Activated CD4-positive, CD25-positive, alpha-beta regulatory T cell treated with anti-CD3 and anti-CD28 coated beads, Interleukin-2, amount 50 U/mL, for 24 hours (primary cell): ENCODE data around the gene OR52A1.
"Not testable (repeated sequence)": the region's sequence is repeated elsewhere in the genome, so short reads cannot be mapped to it uniquely, and the experiment has no call there.

Experiments used
- ATAC-seq, 2 donors: fragments of 150-1000 bp; cut with Tn5 transposase; one replicate each; pipeline ENCODE4 v1.10.0; 2021; ENCODE audit warnings: mild to moderate bottlenecking in 1 of 2, moderate library complexity in 1 of 2

OR52A1 gene

GRCh38 chr11:5154657-5155056 is at the start of gene OR52A1:
TSS of gene OR52A1 (minus strand) at chr11:5154757. CDS start at chr11:5152369, 2,388 bp downstream.
- ATAC-seq: no peak

GRCh38 chr11:5203366-5203765 is 48.8 kb upstream of the OR52A1 start:
- no peak for ATAC-seq

- ATAC-seq: no peak
Observed at GRCh38 chr11:5200582-5200981, 46.0 kb upstream of the OR52A1 start, which contains the start of gene OR51V1. TSS of gene OR51V1 (minus strand) at chr11:5200682. CDS start at chr11:5200682, 0 bp downstream.

DNA sequence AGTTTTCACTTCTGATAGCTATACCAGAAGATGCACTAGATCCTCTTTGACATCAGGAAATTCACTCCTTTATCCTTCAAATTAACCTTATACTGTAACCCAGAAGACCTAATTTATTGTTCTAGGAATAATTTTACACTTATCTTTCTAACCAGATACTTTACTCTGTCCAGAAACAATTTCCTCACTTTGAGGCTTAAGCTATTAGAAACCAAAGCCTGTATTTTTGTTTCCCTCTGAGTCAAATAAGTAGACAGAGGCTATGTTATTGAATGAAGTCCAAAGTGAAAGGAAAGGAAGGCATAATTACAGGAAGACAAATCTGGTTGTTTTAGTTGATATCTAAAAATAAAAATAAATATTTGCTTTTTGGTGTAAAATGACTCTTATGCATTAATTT is 43.7 kb upstream of the OR52A1 start:
- no peak for ATAC-seq

DNA sequence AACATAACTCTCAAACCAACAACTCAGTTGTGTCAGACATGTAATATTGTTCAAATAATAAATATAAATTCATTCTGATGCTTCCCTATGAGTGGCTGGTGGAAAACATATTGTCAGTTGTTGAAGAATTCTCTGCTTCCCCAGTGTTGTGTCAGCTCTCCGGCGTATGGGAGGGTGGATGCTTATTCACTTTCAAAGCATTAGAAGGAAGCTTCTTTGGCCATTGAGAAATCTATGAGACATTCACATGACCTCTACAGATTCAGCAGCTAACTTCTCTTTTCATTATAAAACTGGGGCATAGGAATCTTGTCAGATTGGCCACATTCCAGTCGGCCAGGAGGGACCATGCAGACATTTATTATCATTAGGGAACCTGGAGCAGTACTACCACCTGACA is 43.0 kb upstream of the OR52A1 start:
- no peak for ATAC-seq

GRCh38 chr11:5196731-5197130 is 42.2 kb upstream of the OR52A1 start:
- no peak for ATAC-seq

DNA sequence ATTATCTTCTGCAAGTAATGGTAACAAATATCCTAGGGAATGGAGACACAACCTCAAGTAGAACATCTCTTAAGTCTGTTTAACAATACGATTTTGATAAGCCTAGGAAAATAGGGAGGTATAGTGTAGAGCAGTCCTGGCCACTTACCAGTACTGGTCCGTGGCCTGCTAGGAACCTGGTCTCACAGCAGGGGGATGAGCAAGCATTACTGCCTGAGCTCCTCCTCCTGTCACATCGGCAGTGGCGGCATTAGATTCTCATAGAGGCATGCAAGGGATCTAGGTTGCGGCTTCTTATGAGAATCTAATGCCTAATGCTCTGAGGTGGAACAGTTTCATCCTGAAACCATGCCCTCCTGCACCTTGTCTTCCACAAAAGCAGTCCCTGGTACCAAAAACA is 41.5 kb upstream of the OR52A1 start:
- ATAC-seq: no peak

GRCh38 chr11:5192738-5193137 is 38.2 kb upstream of the OR52A1 start:
- ATAC-seq: no peak

DNA sequence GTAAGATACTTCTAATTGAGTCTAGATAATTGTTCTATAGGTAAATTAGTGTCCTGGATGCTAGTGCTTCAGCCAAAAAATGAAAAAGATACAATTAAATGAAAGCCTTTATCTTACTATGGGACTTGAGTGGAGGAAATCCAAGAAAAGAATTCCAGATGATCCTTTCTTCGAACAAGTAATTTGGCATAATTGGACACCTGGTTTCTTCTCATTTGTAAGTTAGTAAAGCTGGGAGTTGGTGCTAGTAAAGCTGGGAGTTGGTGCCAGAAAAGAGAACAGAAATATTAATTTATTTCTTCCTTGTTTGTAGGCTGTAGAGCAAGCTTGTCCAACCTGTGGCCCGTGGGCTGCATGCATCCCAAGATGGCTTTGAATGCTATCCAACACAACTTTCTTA is 33.6 kb upstream of the OR52A1 start:
- no peak for ATAC-seq

DNA sequence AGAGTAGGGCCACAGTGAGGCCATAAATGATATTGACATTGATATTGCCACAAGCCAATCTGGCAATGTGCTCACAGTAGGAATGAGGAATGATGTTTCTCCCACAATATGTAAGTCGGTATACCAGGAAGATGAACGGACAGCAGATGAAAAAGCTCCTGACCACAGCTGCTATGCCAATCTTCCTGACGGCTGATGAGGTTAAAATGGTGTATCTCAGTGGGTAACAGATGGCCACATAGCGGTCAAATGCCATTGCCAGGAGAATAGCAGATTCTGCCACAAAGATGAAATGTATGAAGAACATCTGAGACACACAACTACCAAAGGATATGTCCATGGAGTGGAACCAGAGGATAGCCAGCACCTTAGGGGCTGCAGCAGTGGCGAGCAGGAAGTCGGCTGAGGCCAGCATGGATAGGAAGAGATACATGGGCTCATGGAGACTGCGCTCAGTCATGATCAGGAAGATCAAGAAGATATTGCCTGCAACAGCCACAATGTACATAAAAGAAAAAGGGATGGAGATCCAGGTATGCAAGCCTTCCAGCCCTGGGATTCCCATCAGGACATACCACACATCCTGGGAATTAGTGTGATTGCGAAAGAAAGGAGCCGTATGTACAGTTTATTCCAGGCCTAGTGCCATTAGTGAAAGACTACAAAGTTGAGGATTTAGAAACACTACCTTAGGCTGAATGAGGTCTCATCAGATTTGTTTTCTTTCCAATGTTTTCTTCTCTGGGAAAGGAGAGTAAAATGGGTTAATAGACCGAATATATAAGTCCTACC is 23.7 kb upstream of the OR52A1 start:
- no peak for ATAC-seq

DNA sequence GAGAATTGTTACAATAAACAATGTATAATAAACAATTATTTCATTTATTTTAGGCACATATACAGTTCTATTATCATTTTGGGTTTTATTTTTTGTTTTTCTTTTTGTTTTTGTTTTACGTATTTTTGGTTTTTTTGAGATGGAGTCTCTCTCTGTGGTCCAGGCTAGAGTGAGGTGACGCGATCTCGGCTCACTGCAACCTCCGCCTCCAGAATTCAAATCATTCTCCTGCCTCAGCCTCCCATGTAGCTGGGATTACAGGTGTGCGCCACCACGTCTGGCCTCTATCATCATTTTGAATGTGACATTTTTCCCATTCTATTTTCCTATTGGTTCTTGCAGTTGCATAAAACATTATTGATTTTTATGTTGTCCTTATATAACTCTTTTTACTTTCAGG is 20.4 kb upstream of the OR52A1 start:
- ATAC-seq: no peak

DNA sequence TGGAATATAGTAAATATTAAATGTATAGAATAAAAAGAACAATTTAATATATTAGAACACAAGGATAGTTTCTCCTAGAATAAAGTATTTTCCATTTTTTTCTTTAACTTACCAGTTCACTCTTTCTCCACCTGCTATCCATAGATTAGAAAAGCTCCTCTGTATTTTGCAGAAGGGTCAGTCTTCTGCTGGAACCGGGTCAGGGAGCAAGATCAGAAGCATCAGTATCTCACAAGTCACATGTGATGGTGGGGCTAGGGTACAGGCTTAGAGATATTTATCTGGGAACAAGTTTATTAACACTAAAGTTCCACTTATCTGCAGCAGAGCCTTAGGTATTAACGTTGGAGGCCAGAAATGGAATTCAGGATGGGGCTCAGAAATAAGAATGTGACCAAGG is 17.3 kb upstream of the OR52A1 start:
- no peak for ATAC-seq

DNA sequence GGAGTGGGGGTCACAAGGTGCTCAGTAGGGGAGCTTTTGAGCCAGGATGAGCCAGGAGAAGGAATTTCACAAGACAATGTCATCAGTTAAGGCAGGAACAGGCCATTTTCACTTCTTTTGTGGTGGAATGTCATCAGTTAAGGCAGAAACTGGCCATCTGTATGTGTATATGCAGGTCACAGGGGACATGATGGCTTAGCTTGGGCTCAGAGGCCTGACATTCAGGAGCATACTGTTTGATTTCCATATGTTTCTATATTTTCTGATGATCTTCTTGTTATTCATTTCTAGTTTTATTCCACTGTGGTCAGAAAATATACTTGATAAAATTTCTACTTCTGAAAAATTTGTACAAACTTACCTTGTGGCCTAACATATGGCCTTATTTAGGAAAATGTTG is 11.3 kb upstream of the OR52A1 start:
- not testable (repeated sequence) for ATAC-seq

GRCh38 chr11:5164807-5165206 is 10.2 kb upstream of the OR52A1 start:
- not testable (repeated sequence) for ATAC-seq

DNA sequence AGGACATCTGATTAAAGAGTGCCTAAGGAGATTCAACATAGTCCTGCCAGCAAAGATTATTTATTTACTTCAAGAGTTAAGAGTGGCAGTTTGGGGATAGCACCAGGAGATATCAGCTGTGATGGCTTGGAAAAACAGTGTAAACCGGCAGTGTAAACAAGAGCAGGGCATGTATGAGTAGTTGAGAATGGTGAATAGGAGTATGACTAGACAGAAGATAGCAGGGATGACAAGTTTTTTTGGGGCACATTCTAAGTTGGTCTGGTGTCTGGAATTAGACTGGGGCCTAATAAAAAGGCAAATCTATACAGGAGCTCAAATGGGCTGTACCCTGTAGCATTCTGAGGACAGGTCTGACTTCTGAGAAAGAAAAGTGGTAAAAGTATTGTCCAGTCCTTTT is 6.5 kb upstream of the OR52A1 start:
- ATAC-seq: not testable (repeated sequence)

GRCh38 chr11:5160217-5160616 is 5.7 kb upstream of the OR52A1 start:
- not testable (repeated sequence) for ATAC-seq

DNA sequence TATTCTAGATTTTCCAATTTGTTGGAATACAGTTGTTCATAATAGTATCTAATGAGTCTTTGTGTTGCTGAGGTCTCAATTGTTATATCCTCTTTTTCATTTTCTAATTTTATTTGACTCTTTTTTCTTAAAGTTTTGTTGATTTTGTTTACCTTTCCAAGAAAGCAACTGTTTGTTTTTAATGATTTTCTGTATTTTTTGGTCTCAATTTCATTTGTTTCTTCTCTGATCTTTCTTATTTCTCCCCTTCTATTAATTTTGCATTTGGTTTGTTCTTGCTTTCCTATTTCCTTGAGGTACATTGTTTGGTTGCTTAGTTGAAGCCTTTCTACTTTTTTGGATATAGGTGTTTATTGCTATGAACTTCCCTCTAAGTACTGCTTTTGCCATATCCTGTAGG is 5.2 kb upstream of the OR52A1 start:
- ATAC-seq: no peak

- no peak for ATAC-seq
Observed at GRCh38 chr11:5153574-5154431, 754 bp downstream of the OR52A1 start.

GRCh38 chr11:5151713-5152153 is 2.8 kb downstream of the OR52A1 start:
- ATAC-seq: no peak

DNA sequence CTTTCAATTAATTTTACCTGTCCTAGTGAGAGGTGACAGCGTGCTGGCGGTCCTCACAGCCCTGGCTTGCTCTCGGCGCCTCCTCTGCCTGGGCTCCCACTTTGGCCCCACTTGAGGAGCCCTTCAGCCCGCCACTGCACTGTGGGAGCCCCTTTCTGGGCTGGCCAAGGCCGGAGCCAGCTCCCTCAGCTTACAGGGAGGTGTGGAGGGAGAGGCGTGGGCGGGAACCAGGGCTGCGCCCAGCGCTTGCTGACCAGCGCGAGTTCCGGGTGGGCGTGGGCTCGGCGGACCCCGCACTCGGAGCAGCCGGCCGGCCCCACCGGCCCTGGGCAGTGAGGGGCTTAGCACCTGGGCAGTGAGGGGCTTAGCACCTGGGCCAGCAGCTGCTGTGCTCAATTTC is 10.4 kb downstream of the OR52A1 start:
- not testable (repeated sequence) for ATAC-seq

GRCh38 chr11:5137996-5138395 is 16.6 kb downstream of the OR52A1 start, which contains the start of gene OR52A5:
TSS of gene OR52A5 (minus strand) at chr11:5138356. CDS start at chr11:5132642, 5,714 bp downstream.
- ATAC-seq: no peak

DNA sequence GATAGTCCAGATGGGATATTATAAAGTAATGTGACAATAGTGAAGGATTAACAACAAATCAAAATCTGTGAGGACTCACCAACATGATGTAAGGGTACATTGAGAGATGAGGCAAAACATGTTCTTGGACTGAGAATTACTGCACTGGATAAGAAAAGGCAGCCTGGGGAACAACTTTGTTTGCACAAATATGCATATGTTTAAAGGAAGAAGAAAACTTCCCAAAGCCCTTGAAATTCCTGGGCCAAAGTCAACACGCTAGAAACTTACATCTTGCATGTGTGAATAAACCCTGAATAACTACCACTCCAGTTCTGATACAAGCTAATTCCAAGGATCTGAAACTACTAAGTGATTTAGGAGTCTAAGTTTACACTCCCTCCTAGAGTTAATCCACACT is 17.5 kb downstream of the OR52A1 start:
- no peak for ATAC-seq

DNA sequence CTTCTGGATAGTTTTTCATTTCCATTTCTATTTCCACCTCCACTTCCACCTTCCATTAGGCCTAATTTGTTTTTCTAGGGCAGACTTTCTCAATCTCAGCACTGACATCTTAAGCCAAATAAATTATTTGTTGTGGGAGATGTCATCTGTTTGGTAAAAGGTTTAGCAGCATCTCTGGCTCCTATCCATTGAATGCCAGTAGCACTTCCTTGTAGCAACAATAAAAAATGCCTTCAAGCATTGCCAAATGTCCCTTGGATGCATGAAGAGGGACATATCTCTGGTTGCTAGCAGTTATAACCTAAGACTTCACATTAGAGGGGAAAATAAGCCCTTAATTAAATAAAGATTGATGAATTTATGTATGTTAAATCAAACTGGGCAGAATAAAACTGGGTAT is 18.3 kb downstream of the OR52A1 start:
- ATAC-seq: no peak
